PC-3 (cell line): Measurements from ENCODE around the gene OSBPL9.
"Not testable (repeated sequence)": the region's sequence is repeated elsewhere in the genome, so short reads cannot be mapped to it uniquely, and the experiment has no call there.

Source experiments
- CTCF ChIP-seq: fragments of 300-600 bp; sonication (generic); conservative IDR thresholded peaks from 2 replicates; pipeline ENCODE4 v1.5.1; 2017; ENCODE audit warnings: antibody characterized with exemption, low read depth, mild to moderate bottlenecking, low read length
- EZH2 ChIP-seq: fragments of 300-600 bp; sonication (generic); IDR thresholded peaks from one replicate; pipeline ENCODE4 v1.6.1; 2017; ENCODE audit warnings: antibody characterized with exemption, mild to moderate bottlenecking, low read length; ENCODE audit not compliant: unreplicated experiment
- EZH2phosphoT487 ChIP-seq: fragments of 300-600 bp; sonication (generic); IDR thresholded peaks from 2 replicates; pipeline ENCODE4 v1.6.1; 2018; ENCODE audit warnings: mild to moderate bottlenecking, antibody characterized with exemption, low read length, borderline replicate concordance

- not testable (repeated sequence) for TF ChIP-seq CTCF, EZH2phosphoT487, EZH2
Measured at GRCh38 chr1:51646592-51646991, 29.7 kb downstream of the OSBPL9 start.
